ENCODE data around the gene CFAP20DC.
A peak's percentile ranks its signal among the peaks of the same experiment; 100 is the strongest.
"Not testable (repeated sequence)": the region's sequence is repeated elsewhere in the genome, so short reads cannot be mapped to it uniquely, and the experiment has no call there.

The CFAP20DC gene

DNA sequence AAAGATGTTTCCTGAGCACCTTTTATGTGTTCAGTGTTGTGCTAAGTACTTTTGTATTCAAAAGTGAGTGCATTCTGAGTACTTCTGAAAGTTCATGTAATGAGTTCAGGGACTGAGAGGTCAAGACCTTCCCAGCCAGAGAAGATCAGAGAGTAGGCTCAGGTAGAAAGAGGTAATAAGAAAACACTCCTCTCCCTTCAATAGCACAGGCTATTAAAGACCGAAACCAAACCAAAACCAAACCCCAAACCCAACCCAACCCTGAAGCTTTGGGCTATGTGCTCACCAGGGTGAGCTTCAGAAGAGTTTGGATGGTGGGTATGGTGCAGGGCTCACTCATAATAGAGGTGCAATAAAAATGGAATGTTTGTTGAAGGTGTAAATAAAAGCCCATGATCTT is 306.5 kb downstream of the CFAP20DC start:
- DNase-seq (ENCODE audit: low spot score) = no peak

DNA sequence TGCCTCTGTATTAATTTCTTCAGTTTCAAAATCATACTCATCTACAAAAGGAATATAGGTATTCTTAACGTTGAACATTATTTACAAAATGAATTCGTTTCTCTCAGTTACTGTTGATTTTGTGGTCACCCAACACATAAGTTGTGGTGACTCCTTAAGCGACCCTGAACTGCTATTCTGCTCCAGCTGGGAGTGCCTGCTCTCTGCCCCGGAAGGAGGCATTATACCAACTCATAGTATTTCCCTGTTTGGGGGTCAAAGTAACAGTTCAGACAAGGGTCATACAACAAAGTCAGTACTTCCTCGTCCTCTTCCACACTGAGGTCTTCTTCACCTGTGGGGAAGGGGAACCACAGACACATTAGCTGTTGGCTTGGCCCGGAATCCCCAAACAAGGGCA is 307.6 kb downstream of the CFAP20DC start:
- no peak for DNase-seq (ENCODE audit: low spot score)

DNA sequence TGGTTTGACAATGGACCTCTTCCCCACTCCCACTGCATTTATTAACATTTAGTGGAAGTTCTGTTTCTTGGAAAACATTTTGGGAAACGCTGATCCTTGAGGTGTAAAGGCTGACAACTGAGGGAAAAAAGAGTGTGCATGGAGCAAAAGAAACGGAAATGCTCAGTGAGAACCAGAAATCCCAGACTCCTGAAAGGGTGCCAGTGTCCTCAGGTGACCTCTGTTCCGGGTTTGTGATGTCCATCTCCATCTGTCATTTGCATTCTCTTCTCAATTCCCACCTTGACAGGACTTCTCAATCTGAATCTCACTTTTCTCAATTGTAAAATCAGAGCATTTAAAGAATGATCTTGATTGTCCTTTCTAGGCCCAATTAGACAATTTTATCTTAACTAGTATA is 312.2 kb downstream of the CFAP20DC start:
- no peak for DNase-seq (ENCODE audit: low spot score)

DNA sequence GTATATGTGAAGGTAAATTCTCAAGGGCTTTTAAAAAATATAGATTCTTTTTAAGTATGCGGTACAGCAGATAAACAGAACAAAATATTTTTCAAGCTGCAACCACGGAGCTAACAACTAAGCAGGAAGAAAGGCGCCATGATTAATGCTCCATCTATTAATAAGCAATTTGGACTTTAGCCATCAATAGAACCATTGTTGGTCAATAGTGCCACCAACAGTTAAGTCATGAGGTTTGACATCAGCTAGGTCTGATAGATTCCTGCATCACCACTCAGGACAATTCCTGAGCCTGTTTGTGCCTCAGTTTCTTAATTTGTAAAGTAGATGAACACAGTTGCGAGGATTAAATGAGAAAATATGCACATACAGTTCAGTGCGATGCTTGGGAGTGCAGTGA is 318.2 kb downstream of the CFAP20DC start:
- no peak for DNase-seq (ENCODE audit: low spot score)

DNA sequence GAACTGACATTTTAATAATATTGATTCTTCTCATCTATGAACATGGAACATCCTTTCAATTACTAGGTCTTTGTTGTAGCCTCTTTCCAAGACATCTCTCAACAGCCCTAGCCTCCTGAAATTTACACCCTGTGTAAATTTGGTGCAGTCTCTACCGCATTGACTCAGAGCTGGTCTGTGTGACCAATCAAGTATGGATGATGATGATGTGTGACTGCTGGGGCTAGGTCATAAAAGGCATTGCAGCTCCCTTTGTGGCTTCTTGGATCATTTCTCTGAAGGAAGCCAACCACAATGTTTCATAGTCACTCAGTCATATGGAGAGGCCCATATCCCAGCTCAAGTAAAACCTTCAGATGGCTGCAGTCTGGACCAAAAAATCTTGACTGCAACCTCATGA is 321.1 kb downstream of the CFAP20DC start:
- DNase-seq (ENCODE audit: low spot score) = no peak

DNA sequence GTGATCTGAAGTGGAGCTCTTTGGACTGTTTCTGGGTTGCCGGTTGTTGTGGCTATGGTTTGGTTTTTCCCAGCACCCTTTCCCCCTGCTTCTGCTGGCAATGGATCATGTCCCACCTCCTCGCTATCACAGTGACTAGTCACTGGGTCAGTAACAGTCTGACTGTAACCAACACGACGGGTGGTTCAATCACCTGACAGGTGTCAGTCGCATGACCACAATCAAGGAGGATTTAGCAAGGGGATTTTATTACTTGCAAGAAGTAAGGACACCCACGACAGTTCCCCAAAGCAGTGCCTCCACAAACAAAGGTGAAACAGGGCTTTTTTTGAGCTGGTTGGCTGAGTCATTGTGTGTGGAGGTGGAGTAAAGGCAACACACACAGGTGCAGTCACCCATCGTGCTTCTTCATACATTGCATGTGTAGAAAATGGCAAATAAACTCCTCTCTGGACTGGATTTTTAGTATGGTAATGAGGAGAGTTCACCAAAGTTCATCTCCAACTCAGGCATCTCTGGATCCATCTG is 324.4 kb downstream of the CFAP20DC start:
- DNase-seq (ENCODE audit: low spot score) = no peak

DNA sequence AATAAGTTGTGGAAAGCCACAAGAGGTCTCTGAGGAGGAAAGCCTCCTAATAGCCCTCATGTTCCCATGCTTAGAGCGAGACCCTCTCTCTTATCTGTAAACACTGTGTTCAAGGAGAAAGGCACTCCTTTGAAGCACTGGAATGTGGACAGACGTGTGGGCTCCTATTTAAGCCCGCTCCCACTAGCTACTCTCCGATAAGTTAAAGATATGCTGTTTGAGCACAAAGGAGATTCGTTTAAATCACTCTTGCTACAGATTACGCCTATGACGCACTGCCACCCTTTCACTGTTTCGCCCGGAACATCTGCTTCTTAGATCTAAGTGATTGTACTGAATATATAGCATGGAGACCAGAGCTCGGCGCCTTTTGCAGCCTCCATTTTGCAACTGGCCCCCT is 325.5 kb downstream of the CFAP20DC start:
- no peak for DNase-seq (ENCODE audit: low spot score)

DNA sequence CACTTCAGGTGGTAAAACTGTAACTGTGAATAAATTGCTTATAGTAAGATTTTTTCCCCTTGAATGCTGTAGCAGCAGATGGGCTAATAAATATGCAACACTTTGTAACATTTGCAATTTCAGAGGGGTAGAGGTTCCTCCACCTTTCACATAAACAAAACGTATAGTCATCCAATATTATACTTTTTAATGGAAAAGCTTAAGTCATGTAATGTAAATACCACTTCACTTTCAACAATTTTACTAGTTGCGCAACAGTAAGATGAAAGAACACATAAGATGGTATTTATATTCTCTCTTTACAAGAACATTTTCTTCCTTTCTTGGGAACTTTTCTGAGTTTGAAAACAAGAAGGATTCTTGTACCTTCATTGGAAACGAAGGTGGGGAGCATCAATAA is 326.7 kb downstream of the CFAP20DC start:
- DNase-seq (ENCODE audit: low spot score) = no peak

DNA sequence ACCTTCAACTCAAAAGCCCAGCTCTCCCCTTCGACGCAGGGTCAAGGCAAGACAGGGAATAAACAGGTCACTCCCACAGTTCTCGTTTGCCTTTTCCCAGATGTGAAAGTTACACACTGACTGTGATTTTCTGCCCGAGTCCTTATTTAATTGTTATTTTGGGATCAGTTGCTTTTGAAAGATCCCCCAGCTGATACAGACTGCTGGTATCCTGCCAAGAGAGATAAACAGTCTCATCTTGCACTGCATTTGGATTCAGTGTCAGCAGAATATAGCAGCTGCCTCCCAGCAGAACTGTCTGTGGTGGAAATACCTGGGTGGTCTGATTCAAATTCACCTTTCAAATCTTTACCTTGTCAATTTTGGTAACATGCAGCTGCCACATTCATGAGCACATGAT is 327.3 kb downstream of the CFAP20DC start:
- no peak for DNase-seq (ENCODE audit: low spot score)

DNA sequence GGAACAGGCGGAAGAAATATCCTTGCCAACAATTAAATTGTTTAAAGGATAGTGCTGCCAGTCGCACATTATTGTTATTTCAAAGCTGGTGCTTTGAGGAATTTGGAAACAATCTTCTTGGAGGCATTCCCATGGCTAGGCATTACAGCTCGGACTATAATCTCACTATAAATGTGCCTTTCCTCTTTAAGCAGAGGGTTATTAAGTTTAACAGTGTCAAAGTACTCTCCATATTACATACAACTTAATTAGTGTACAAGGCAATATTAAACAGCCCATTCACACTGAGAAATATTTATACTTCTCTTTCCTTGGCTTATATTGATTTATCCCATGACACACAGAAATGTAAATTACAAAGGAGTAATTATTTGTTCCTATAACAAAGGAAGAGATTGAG is 329.3 kb downstream of the CFAP20DC start:
- no peak for DNase-seq (ENCODE audit: low spot score)

DNA sequence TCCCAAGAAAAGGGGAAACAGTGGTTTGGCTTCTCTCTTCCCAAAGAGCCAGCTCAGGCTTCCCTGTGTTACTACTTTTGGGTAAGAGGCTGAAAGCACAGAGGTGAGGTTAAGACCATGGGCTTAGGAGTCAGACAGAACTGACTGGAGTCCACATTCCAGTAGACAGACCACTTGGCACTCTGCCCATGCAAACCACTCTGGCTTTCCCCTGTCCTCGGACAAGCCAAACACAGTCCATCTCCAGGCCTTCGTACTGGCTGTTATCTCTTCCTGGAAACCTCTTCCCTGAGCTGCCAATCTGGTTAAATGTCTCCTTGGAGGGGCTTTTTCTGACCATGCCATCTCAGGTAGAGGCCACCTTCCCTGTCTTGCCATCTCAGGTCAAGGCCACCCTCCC is 330.1 kb downstream of the CFAP20DC start:
- DNase-seq (ENCODE audit: low spot score) = no peak

DNA sequence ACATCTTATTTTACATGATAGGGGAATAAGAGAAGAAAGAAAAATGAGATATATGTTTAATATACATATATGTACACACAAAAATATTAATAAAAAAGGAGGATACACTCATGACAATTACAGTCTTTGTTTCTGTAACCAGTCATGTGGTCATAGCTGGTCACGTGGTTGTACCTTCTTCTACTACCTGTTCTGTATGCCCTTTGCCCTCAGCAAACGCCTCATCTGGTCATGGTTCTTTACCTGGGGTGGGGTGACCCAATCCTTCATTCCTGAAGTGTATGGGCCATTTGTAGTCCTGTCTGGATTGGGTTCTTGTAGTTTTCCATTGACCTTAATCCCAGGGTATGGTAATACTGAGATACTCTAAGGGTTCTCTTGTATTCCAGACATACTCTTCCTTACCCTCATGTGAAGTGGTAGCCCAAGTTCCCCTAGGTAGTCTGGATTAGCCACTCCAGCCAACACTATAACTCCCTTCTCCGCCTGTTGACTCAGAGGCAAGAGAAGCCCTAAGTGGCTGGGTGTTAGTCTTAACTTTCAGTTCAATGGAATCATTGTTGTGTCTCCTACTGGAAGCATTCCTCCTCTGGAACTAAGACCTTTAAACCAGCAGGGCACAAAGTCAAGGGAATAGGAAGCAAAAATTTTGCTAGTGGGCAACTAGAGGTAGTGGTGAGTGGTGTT is 336.0 kb downstream of the CFAP20DC start:
- DNase-seq (ENCODE audit: low spot score) = peak; percentile 25

DNA sequence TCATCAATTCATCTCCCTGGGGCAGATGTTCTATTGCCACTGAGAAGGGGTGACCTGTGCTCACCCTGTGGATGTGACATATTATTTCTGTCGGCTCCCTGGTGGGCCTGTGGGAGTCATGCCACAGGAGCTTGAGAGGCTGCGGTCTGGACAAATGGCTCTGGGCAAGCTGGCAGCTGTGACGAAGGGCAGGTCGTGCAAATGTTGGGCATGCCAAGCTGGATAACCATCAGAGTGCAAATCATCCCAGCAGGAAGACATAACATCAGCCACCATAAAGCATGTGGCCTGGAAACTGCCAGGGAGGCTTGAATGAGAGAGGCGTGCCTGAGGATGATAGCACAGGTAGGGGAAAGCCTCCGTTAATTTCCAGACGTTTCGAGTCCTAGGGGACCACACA is 338.0 kb downstream of the CFAP20DC start:
- no peak for DNase-seq (ENCODE audit: low spot score)

DNA sequence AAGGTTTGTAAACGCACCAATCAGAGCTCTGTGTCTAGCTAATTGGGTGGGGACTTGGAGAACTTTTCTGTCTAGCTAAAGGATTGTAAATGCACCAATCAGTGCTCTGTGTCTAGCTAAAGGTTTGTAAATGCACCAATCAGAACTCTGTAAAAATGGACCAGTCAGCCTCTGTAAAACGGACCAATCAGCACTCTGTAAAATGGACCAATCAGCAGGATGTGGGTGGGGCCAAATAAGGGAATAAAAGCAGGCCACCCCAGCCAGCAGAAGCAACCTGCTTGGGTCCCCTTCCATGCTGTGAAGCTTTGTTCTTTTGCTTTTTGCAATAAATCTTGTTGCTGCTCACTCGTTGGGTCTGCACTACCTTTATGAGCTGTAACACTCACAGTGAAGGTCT is 340.8 kb downstream of the CFAP20DC start:
- not testable (repeated sequence) for DNase-seq (ENCODE audit: low spot score)

DNA sequence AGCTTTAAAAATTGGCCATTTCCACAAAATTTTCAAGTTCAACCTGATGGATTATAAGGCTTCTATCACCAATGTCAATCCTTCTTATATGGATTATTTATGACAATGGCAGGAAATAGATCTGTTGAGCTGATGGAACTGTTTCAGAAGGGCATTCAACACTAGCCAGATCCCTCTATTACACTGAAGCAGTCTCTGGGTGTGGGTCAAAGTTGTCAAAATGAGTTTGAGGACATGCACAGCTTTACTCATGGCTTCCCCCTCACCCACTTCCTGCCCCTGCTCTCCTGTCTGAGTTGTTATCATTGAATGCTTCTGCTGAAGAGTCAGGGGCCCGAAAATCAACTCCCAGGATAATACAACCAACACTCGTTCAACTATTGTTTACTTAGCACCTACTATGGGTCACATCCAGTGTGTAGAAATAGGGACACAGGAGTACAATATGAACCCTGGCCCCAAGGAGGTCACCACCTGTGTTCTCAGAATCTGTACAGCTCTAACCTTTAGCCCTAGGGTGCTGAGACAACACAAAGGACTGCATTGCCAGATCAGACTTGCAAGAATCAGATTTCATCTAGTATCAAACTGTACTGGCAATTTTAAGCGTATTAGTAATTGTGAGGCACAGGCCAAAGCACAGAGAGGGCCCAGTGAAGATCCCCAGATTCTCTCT is 341.6 kb downstream of the CFAP20DC start:
- DNase-seq (ENCODE audit: low spot score) = no peak

DNA sequence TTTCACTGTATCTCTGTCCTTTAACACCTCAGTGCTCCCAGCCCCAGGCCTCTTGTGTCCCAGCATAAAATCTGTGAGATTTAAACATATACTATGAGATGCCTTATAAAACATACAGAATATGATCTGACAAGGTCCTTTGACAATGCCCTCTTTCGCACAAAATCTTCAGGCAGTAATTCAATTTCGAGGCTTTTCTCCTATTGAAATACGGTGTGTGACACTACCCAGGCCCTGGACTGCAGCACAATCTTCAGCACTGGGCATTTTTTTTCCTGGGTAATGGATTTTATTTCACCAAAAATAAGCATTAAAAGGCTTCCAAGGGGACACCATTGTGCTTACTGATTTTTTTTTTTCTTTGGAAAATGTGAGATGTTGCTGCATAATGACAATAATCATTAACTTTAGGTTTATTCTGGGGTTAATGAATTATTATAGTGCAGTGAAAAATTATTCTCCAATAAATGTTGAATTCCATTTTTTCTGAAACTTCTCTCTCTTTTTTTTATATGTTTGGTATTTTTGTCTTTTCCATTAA is 342.4 kb downstream of the CFAP20DC start:
- no peak for DNase-seq (ENCODE audit: low spot score)

DNA sequence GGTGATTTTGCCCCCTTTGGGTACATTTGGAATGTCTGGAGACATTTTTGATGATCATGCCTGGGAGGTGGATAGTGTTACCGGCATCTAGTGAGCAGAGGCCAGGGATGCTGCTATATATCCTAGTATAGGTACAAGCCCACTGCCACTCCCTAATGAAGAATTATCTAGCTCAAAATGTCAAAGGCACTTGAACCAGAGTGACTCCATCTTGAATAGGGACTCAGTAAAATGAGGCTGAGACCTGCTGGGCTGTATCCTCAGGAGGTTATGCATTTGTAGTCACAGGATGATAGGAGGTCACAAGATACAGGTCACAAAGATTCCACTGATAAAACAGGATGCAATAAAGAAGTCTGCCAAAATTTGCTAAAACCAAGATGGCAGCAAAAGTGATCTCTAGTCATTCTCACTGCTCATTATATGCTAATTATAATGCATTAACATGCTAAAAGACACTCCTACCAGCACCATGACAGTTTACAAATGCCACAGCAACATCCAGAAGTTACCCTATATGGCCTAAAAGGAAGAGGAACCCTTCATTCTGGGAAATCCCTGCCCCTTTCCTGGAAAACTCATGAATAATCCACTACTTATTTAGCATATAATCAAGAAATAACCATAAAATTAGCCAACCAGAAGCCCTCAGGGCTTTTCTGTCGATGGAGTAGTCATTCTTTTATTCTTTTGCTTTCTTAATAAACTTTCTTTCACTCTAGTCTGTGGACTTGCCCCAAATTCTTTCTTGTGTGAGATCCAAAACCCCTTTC is 343.2 kb downstream of the CFAP20DC start:
- no peak for DNase-seq (ENCODE audit: low spot score)

DNA sequence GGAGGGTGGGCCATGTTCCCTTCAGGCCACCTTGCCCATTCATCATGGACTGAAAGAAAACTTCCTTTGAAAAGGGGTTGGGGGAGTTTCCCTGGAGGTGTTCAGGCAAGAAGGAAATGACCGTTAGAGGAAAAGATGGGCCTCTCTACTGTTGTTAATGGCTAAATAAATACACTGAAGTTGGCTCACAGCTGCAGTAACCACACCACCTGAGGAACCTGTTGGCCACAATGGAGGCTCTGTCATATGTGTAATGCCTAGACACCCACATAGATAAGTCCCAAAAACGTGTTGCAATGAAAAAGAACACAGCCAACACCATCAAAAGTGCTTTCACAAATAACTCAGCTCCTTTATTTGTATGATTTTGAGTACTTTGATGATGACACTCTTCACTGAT is 345.1 kb downstream of the CFAP20DC start:
- DNase-seq (ENCODE audit: low spot score) = no peak

DNA sequence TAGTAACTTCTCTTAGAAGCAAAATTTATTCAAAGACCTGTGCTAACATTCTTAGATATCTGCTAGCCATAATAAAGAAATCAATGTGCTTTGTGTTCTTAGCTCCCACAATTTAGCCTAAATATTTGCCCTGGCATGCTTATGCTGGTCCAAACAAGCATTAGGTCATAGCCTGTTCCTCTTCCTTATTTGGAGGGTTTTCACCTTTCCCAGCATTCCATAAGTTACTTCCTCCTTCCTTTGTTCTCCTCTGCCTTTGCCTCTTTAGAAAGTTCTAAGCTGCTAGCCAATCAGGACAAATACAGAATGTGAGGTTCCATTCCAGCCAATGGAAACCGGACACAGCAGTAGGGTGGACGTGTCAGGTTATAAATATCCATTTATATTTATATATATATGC is 345.5 kb downstream of the CFAP20DC start:
- DNase-seq (ENCODE audit: low spot score) = not testable (repeated sequence)

DNA sequence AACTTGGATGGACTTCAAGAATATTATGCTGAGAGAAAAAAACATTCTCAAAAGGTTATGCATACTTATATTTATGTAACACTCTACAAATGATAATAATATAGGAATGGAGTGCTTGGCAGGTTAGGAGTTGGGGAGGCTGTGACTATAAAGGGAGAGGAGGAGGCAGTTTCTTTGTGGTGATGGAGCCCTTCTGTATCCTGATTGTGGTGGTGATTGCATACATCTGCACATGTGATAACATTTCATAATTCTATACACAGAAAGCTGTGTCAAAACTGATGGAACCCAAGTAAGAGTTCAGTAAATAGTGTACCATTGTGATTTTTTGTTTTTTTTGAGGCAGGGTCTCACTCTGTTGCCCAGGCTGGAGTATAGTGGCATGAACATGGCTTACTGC is 351.6 kb downstream of the CFAP20DC start:
- DNase-seq (ENCODE audit: low spot score) = no peak

DNA sequence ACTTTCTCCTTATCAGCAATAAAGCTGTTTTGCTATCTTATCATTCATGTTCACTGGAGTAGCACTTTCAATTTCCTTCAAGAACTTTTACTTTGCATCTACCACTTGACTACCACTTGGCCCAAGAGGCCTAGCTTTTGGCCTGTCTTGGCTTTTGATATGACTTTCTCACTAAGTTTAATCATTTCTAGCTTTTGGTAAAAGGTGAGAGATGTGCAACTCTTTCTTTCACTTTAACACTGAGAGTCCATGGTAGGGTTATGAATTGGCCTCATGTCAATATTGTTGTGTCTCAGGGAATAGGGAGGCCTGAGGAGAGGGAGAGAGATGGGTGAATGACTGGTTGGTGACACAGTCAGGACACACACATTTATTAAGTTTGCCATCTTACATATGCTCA is 352.3 kb downstream of the CFAP20DC start:
- no peak for DNase-seq (ENCODE audit: low spot score)

DNA sequence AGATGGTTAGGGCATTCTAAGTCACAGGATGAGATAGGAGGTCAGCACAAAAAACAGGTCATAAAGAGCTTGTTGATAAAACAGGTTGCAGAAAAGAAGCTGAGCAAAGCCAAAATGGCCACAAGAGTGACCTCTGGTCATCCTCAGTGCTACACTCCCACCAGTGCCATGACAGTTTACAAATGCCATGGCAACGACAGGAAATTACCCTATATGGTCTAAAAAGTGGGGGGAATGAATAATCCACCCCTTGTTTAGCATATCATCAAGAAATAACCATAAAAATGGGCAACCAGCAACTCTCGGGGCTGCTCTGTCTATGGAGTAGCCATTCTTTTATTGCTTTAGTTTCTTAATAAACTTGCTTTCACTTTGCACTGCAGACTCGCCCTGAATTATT is 353.0 kb downstream of the CFAP20DC start:
- not testable (repeated sequence) for DNase-seq (ENCODE audit: low spot score)

DNA sequence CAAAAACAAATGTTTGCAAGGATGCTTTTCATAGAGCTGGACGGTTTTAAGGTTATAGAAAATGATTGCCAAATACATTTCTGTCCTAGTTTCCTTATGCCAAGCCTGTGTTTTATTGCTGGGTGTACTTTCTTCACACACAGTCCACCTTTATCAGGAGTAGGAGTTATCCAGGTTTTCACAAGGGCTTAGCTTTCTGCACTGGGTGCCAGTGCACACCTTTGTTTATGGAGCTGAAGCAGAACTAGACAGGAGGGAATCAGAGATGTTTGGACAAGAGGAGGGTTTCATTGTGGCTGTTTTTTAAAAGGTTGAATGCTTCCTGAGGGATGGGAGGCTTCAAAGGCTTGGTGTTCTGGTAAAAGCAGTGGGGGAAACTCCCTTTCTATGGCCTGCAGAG is 353.7 kb downstream of the CFAP20DC start:
- no peak for DNase-seq (ENCODE audit: low spot score)
